ENCODE results near the gene FBLN2. TPM values are rescaled to one million over a fixed set of nuclear protein-coding genes. Genes with fewer than 3 reads are reported as not detected.

The FBLN2 gene
- total and polyA plus RNA-seq, 8 donors: 1.8 to 143 (median 11.9) TPM

DNA sequence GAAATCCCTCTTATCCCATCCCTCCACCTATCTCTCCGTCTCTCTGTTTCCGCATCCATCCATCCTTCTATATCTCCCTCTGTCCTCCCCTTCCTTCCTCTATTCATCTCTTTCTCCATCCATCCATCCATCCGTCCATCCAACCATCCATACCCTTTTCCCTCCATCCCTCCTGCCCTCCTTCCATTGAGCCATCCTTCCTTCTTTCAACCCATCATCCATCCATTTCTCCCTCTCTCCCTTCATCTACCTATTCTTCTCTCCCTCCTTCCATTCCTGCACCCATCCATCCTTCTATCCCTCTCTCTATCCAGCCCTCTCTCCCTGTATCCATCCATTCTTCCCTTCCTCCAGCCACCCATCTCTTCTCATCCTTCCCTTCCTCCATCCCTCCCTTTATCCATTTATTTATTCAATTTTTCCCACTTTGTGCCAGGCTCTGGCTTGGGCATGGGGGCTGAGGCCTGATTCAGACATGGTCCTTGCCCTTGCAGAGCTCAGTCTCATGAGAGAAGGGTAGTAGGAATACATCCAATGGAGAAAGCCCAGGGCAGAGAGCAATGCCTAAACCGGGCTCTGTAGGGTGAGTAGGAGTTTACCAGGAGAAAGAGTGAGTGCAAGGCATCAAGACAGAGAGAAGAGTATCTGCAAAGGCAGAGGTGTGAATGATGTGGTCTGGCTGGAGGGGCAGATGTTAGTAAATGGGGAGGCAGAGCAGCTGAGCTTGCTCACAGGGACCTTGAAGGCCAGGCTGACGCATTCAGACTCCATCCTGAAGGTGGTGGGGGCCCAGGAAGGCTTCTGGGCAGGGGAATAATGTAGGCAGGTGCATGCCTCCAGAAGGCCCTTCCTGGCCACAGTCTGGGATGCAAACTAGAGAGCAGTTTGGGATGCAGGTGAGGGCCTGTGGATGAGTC is 19.5 kb upstream of the FBLN2 start:
- Histone ChIP-seq H3K36me3 (no peaks in the 10 kb centered on the region), H3K4me3 (no peak overlapping the region), H3K9me3 (no peaks in the 10 kb centered on the region), H3K4me1 (peaks cover 0 to 6% (median 0%) of the 10 kb centered on the region in 4 donors), H3K27me3 (peaks cover 0 to 30% (median 0%) of the 10 kb centered on the region in 3 donors), H3K27ac (no peak overlapping the region)
- TF ChIP-seq POLR2A (IDR thresholded peaks at IDR 0.05) (no peak), POLR2AphosphoS5 (IDR thresholded peaks at IDR 0.05) (no peak), EP300 (IDR thresholded peaks at IDR 0.05) (no peak)
- TF ChIP-seq, protein P1, sequence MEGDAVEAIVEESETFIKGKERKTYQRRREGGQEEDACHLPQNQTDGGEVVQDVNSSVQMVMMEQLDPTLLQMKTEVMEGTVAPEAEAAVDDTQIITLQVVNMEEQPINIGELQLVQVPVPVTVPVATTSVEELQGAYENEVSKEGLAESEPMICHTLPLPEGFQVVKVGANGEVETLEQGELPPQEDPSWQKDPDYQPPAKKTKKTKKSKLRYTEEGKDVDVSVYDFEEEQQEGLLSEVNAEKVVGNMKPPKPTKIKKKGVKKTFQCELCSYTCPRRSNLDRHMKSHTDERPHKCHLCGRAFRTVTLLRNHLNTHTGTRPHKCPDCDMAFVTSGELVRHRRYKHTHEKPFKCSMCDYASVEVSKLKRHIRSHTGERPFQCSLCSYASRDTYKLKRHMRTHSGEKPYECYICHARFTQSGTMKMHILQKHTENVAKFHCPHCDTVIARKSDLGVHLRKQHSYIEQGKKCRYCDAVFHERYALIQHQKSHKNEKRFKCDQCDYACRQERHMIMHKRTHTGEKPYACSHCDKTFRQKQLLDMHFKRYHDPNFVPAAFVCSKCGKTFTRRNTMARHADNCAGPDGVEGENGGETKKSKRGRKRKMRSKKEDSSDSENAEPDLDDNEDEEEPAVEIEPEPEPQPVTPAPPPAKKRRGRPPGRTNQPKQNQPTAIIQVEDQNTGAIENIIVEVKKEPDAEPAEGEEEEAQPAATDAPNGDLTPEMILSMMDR (IDR thresholded peaks at IDR 0.05): no peak
- 70 to 82% (median 76%) methylated on average over 5 of the region's 5 CpGs for WGBS, 5 donors
- intact Hi-C loops (cut with DNase I; ENCODE audit: low total_unique reads): no loop called here
- DNase-seq: no peak

DNA sequence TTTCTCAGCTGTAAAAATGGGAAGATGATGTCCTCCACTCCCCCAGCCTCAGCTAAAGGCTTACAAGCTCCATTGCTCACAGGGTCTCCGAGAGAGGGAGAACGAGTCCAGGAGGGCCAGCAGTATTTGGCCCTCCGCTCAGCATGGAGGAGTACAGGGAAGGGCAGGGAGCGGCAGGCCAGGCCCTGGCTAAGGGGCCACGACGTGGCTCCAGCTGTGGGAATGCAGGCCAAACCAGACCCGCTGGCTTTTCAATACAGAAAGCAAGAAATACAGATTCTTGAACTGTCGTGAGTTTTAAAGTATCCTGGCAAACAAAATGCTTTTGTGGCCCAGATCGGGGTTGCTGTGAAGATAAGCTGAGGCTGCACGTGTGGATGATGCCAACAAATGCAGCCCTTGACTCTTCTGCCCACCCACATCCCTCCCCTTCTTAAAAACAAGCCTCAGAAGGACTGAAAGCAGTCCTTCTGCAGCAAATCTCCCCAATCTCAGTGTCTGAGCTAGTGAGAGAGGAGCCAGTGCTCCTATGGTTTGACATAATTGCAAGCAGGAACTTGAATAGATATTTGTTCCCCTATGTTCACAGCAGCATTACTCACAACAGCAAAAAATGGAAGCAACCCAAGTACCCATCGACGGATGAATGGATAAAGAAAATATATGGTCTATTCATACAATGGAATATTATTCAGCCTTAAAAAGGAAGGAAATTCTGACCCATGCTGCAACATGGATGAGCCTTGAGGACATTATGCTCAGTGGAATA is 18.5 kb upstream of the FBLN2 start:
- Histone ChIP-seq H3K27ac (no peak overlapping the region), H3K4me3 (no peak overlapping the region), H3K27me3 (peaks cover 0 to 33% (median 0%) of the 10 kb centered on the region in 3 donors), H3K9me3 (no peaks in the 10 kb centered on the region), H3K36me3 (no peaks in the 10 kb centered on the region), H3K4me1 (no peaks in the 10 kb centered on the region)
- intact Hi-C loops (cut with DNase I; ENCODE audit: low total_unique reads): no loop called here
- 65 to 77% (median 72%) methylated on average over 12 of the region's 12 CpGs for WGBS, 5 donors
- no peak for DNase-seq
- no peak for TF ChIP-seq EP300 (IDR thresholded peaks at IDR 0.05)
- no peak for TF ChIP-seq POLR2A (IDR thresholded peaks at IDR 0.05)
- TF ChIP-seq POLR2AphosphoS5 (IDR thresholded peaks at IDR 0.05): no peak
- TF ChIP-seq, protein P1 (IDR thresholded peaks at IDR 0.05): no peak

DNA sequence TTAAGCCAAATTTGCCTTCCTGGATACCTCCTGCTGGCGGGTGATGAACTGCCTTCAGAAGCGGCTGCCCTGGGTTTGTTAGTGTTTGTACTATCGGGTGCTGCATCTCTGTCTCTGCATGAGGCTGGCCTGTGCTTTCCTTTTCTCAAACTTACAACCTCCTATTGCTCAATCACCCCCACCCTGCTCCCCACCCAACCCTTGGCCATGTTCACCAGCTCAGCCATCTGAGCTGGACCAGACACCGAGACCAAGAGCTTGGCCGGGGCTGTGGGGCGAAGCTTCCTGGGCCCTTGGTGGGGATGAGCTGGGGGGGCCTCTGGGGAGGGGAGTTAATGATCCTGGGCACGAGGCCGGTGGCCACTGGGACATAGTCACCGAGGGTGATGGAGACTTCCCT is 16.8 kb upstream of the FBLN2 start:
- H3K27ac ChIP-seq: no peak overlapping the region
- WGBS, 5 donors: 68 to 86% (median 81%) methylated on average over 3 to 9 of the region's 9 CpGs

DNA sequence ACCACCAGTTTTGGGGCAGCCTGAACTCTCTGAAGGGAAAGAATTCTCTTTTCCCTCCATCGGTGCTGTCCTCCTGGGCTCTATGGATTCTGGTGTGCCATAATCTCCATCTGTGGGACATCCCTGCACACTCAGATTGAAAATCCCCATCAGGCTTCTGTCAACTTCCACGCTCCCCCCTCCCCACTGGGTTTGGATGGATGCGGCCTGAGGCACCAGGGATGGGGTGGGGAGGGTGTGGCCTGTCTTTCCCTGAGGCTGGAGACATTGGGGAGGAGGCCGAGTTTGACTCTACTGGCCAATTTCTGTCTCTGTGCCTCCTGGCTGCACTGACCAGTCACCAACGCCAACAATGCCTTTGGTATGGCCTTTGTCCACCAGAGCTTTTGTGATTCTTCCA is 16.3 kb upstream of the FBLN2 start:
- peaks cover 0 to 7% (median 4%) of the 10 kb centered on the region in 4 donors for H3K4me1 ChIP-seq
- no peak for DNase-seq
- intact Hi-C loops (cut with DNase I; ENCODE audit: low total_unique reads): no loop called here
- H3K36me3 ChIP-seq: no peaks in the 10 kb centered on the region
- TF ChIP-seq, protein P1 (IDR thresholded peaks at IDR 0.05): no peak
- TF ChIP-seq EP300 (IDR thresholded peaks at IDR 0.05): no peak
- 74 to 86% (median 79%) methylated on average over 5 of the region's 5 CpGs for WGBS, 5 donors
- H3K27me3 ChIP-seq: peaks cover 0 to 50% (median 0%) of the 10 kb centered on the region in 3 donors
- no peak overlapping the region for H3K4me3 ChIP-seq
- no peak overlapping the region for H3K27ac ChIP-seq
- H3K9me3 ChIP-seq: no peaks in the 10 kb centered on the region

More for the DNA sequence above, 16.8 kb upstream of the FBLN2 start:
- Histone ChIP-seq H3K4me3 (no peak overlapping the region), H3K27me3 (peaks cover 0 to 47% (median 0%) of the 10 kb centered on the region in 3 donors), H3K36me3 (no peaks in the 10 kb centered on the region), H3K4me1 (peaks cover 0 to 7% (median 2%) of the 10 kb centered on the region in 4 donors), H3K9me3 (no peaks in the 10 kb centered on the region)
- TF ChIP-seq POLR2AphosphoS5 (IDR thresholded peaks at IDR 0.05): no peak
- TF ChIP-seq EP300 (IDR thresholded peaks at IDR 0.05): no peak
- TF ChIP-seq, protein P1 (IDR thresholded peaks at IDR 0.05): no peak
- no peak for TF ChIP-seq POLR2A (IDR thresholded peaks at IDR 0.05)
- intact Hi-C loops (cut with DNase I; ENCODE audit: low total_unique reads): no loop called here
- no peak for DNase-seq
